ENCODE results near the gene BBS9. TPM values are rescaled to one million over a fixed set of nuclear protein-coding genes. Genes with fewer than 3 reads are reported as not detected.

The BBS9 gene
- total and polyA plus RNA-seq, 2 of the 4 experiments (the other 2 are of a cell fraction), result 7.9 to 9.5 TPM

DNA sequence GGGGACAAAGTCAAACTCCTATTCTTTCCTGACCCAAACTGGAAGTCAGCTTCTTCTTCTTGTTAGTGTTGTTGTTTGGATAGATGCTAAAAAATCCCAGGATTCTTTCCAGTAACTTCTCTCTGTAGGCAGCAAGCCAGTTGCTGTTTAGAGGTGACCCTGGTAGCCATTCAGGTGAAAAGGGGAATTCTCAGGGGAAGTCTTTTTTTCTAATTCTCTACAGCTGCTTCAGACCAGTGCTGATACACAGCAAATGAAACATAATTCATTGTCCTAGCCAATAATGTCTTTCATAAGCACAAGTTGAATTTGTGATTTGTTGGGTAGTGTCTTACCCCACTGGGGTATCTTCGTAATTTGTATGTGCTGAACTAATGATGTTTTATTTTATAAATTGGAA is 357.3 kb downstream of the BBS9 start:
- no peak overlapping the region for H3K4ac ChIP-seq (ENCODE audit: low read depth, low read length)
- H2BK120ac ChIP-seq (ENCODE audit: low read depth, low read length), result no peak overlapping the region
- no peaks in the 10 kb centered on the region for H3K27me3 ChIP-seq (ENCODE audit: control insufficient read depth, insufficient read depth, low read length)
- H2BK20ac ChIP-seq (ENCODE audit: low read depth, low read length), result no peak overlapping the region
- dilution Hi-C loops (cut with HindIII; ENCODE audit: low sequenced_read_pairs, unreplicated experiment) (no loop called here), in situ Hi-C loops (cut with MboI; ENCODE audit: low sequenced_read_pairs) (no loop called here), intact Hi-C loops (cut with micrococcal nuclease) (no loop called here)
- H3K56ac ChIP-seq (ENCODE audit: extremely low read depth, insufficient read depth, low read length), result no peak overlapping the region
- no peak for DNase-seq
- H3K4me3 ChIP-seq (ENCODE audit: insufficient read depth, low read depth, low read length), result no peak overlapping the region
- no peak overlapping the region for H2AK5ac ChIP-seq (ENCODE audit: low read depth, low read length)
- CTCF ChIA-PET, result no interaction called here
- no peaks in the 10 kb centered on the region for H3K79me1 ChIP-seq (ENCODE audit: low read depth in 1 of 2, low read length in 2 of 2)
- H3K9me3 ChIP-seq (ENCODE audit: control insufficient read depth, insufficient read depth, low read length), result no peaks in the 10 kb centered on the region
- H3K4me1 ChIP-seq (ENCODE audit: control insufficient read depth, insufficient read depth, low read length), result no peaks in the 10 kb centered on the region
- no peak overlapping the region for H3K14ac ChIP-seq (replicated peaks; ENCODE audit: low read depth, low read length)
- no CpG with 5 or more reads among the region's 1 CpG for WGBS, 2 experiments (ENCODE audit: extremely low coverage in 2 of 2, insufficient read length in 1 of 2)
- H3K9me1 ChIP-seq (ENCODE audit: insufficient read depth, low read length), result no peaks in the 10 kb centered on the region
- BruUV-seq (replicated peaks), result no TSS peak
- TF ChIP-seq POLR2A (IDR thresholded peaks at IDR 0.05; ENCODE audit: low read depth, low read length) (no peak), MAFK (IDR thresholded peaks at IDR 0.05; ENCODE audit: low read depth, low read length) (no peak), RFX5 (IDR thresholded peaks at IDR 0.05; ENCODE audit: low read depth, low read length) (no peak), BHLHE40 (IDR thresholded peaks at IDR 0.05; ENCODE audit: low read depth, low read length) (no peak), FOS (IDR thresholded peaks at IDR 0.05; ENCODE audit: low read depth, low read length) (no peak), CHD1 (IDR thresholded peaks at IDR 0.05; ENCODE audit: low read depth, low read length) (no peak)
- TF ChIP-seq, protein P1, sequence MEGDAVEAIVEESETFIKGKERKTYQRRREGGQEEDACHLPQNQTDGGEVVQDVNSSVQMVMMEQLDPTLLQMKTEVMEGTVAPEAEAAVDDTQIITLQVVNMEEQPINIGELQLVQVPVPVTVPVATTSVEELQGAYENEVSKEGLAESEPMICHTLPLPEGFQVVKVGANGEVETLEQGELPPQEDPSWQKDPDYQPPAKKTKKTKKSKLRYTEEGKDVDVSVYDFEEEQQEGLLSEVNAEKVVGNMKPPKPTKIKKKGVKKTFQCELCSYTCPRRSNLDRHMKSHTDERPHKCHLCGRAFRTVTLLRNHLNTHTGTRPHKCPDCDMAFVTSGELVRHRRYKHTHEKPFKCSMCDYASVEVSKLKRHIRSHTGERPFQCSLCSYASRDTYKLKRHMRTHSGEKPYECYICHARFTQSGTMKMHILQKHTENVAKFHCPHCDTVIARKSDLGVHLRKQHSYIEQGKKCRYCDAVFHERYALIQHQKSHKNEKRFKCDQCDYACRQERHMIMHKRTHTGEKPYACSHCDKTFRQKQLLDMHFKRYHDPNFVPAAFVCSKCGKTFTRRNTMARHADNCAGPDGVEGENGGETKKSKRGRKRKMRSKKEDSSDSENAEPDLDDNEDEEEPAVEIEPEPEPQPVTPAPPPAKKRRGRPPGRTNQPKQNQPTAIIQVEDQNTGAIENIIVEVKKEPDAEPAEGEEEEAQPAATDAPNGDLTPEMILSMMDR (conservative IDR thresholded peaks at IDR 0.05; ENCODE audit: low read depth, low read length), result no peak
- TF ChIP-seq, protein P2, sequence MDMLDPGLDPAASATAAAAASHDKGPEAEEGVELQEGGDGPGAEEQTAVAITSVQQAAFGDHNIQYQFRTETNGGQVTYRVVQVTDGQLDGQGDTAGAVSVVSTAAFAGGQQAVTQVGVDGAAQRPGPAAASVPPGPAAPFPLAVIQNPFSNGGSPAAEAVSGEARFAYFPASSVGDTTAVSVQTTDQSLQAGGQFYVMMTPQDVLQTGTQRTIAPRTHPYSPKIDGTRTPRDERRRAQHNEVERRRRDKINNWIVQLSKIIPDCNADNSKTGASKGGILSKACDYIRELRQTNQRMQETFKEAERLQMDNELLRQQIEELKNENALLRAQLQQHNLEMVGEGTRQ (IDR thresholded peaks at IDR 0.05; ENCODE audit: low read depth, low read length), result no peak
- no peaks in the 10 kb centered on the region for H4K20me1 ChIP-seq (ENCODE audit: insufficient read depth, low read length)
- H2AFZ ChIP-seq (replicated peaks; ENCODE audit: low read length, poor library complexity), result no peak overlapping the region
- H3K27ac ChIP-seq (ENCODE audit: insufficient read depth, low read length), result no peak overlapping the region
- no peak overlapping the region for H3K4me2 ChIP-seq (ENCODE audit: low read depth, low read length)
- no peak overlapping the region for H4K91ac ChIP-seq (ENCODE audit: insufficient read depth, low read depth, low read length)
- H3K9ac ChIP-seq (ENCODE audit: low read depth, low read length), result no peak overlapping the region
- no peak overlapping the region for H4K5ac ChIP-seq (ENCODE audit: low read depth, low read length)
- no peak for ATAC-seq (ENCODE audit: low read depth)
- H3K36me3 ChIP-seq (ENCODE audit: control insufficient read depth, insufficient read depth, low read length), result no peaks in the 10 kb centered on the region
- no peak overlapping the region for H2AK9ac ChIP-seq (replicated peaks; ENCODE audit: low read depth, low read length, poor library complexity)
- H2BK5ac ChIP-seq (ENCODE audit: low read depth, low read length, poor library complexity, severe bottlenecking), result no peak overlapping the region
- no peak overlapping the region for H3K18ac ChIP-seq (ENCODE audit: low read depth, low read length)
- no peak overlapping the region for H2BK15ac ChIP-seq (ENCODE audit: low read depth, low read length)
- no peak overlapping the region for H3K23ac ChIP-seq (ENCODE audit: low read depth, low read length)
- POLR2A ChIA-PET (ENCODE audit: unreplicated experiment), result no interaction called here
- no peak overlapping the region for H4K8ac ChIP-seq (ENCODE audit: low read depth in 2 of 2, low read length in 2 of 2)
